GM12801 (cell line): Measurements from ENCODE around the gene NGF.

Experiments
- TF ChIP-seq, protein P1 (sequence below): IDR thresholded peaks from one replicate; pipeline ENCODE4 v1.5.1; 2011; ENCODE audit warnings: control low read depth; ENCODE audit not compliant: insufficient read length; ENCODE audit errors: extremely low read depth

NGF gene

GRCh38 chr1:115343200-115343737, 5.2 kb upstream of the NGF start:
- TF ChIP-seq, protein P1, sequence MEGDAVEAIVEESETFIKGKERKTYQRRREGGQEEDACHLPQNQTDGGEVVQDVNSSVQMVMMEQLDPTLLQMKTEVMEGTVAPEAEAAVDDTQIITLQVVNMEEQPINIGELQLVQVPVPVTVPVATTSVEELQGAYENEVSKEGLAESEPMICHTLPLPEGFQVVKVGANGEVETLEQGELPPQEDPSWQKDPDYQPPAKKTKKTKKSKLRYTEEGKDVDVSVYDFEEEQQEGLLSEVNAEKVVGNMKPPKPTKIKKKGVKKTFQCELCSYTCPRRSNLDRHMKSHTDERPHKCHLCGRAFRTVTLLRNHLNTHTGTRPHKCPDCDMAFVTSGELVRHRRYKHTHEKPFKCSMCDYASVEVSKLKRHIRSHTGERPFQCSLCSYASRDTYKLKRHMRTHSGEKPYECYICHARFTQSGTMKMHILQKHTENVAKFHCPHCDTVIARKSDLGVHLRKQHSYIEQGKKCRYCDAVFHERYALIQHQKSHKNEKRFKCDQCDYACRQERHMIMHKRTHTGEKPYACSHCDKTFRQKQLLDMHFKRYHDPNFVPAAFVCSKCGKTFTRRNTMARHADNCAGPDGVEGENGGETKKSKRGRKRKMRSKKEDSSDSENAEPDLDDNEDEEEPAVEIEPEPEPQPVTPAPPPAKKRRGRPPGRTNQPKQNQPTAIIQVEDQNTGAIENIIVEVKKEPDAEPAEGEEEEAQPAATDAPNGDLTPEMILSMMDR, result no peak

GRCh38 chr1:115341948-115342347, 3.9 kb upstream of the NGF start:
- TF ChIP-seq, protein P1, result no peak

GRCh38 chr1:115340879-115341278, 2.8 kb upstream of the NGF start:
- TF ChIP-seq, protein P1, result no peak

GRCh38 chr1:115338457-115338820, 390 bp upstream of the NGF start:
- TF ChIP-seq, protein P1, result no peak

- TF ChIP-seq, protein P1, result no peak
Measured at GRCh38 chr1:115337276-115337632, 795 bp downstream of the NGF start.

GRCh38 chr1:115336741-115337140, 1.3 kb downstream of the NGF start:
- TF ChIP-seq, protein P1, result no peak

- TF ChIP-seq, protein P1, result no peak
Measured at GRCh38 chr1:115332813-115333608, 5.0 kb downstream of the NGF start.
